Posterior cingulate gyrus (tissue), 11 donors: Measurements from ENCODE around the gene EVPL.

Source experiments
- DNase-seq, 10 donors: peaks; one replicate each; pipeline versions ENCODE4 v3.0.0 to v3.0.0-alpha.2; 2020 to 2021; ENCODE audit warnings: mixed read lengths in 3 of 10
- intact Hi-C: fragments of 100-400 bp; cut with DNase I; formaldehyde crosslinking; loops from one replicate; pipeline ENCODE4 v1.15.1; 2023

EVPL gene

GRCh38 chr17:76003915-76004314 lies 23.2 kb downstream of the EVPL start:
- DNase-seq = no peak
- intact Hi-C loops = loop anchor here (2.0 kb wide), 1 partner anchor 25 kb away; the partner anchor contains the start of genes ACOX1 and TEN1

- DNase-seq = peak in 1 of 10 donors; percentile 76
- intact Hi-C loops = no loop called here
Observed at GRCh38 chr17:76002100-76002499, 25.0 kb downstream of the EVPL start.

- DNase-seq = peak in 1 of 10 donors; percentile 57
- intact Hi-C loops = no loop called here
Observed at GRCh38 chr17:76000755-76001521, 26.2 kb downstream of the EVPL start, which contains the start of gene CDK3. TSS of gene CDK3 (plus strand) at chr17:76000855. CDS start at chr17:76001426, 571 bp downstream.

DNA sequence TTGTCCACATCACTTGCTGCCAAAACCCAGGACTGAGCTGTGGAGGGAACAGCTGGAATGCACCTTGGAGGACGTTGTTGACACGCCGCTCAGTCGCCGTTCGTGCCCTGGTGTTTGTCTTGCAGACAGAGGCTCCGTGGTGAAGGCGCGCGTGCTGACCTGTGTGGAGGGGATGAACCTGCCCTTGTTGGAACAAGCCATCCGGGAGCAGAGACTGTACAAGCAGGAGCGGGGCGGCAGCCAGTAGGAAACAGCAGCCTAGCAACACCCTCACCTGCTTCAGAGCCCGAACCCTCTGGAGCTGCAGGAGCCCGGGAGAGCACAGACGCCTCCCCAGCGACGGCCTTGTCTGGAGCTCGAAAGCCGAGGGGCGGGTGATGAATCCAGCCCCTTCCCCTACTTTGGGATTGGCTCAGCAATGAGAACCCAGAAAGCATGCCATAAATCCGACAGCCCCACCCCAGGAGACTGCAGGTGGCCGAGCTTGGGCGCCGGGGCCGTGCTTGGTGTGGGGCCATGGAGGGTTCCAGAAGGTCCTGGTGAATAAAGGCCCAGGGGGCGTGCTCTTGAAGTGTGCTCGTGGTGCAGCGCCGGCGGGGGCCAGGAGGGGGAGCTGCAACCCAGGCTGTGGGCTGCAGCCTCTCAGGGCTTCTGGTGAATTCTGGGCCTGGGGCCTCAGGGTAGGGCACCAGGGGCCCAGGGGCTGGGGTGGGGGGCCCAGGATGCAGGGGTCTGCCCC lies 26.9 kb downstream of the EVPL start:
- intact Hi-C loops = no loop called here
- DNase-seq = peak in 4 of 10 donors; percentile 22 to 89 (median 54)

GRCh38 chr17:75998327-75998795 lies 28.7 kb downstream of the EVPL start:
- peak in 2 of 10 donors; percentile 39 to 67 for DNase-seq
- intact Hi-C loops = no loop called here

DNA sequence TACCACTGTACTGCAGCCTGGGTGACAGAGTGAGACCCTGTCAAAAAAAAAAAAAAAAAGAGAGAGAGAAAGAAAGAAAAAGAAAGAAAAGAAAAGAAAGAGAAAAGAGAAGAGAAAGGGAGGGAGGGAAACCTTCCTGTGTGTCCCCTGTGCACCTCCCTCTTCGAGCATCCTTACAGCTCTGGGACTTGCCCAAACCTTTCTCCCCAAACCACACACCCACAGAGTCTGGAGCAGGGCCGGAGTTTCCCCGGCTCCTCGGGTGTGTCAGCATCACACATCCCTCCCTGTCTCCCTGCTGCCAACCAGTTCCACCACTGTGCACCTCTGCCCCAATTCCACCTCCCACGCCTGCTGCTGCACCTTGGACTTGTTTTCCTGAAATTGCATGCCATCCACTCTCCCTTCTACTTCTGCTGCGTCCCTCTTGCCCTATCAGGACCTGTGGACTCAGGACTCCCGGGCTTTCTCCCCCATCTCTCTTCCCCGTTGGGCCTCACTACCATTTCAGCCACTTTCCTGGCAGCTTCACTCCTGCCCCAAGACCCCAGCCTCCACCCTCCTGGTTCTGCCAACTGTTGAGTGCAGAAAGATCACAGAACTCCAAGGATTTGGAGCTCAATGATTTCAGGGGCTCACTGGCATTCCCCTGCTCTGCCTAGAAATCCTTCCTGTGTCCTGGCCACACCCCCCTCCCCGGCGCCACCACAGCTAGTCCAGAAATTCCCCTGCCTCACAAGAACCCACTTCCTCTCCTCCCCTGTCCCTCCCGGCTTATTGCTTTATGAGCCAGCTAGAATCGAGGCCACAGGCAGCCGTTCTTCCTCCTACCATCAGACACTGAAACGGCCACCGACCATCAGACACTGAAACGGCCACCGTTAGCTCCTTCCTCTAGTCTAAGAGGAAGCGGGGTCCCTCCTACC lies 30.2 kb downstream of the EVPL start:
- peak in 3 of 10 donors; percentile 74 to 83 (median 82) for DNase-seq
- intact Hi-C loops = no loop called here

- DNase-seq = peak in 3 of 10 donors; percentile 24 to 39 (median 36)
- intact Hi-C loops = no loop called here
Observed at GRCh38 chr17:75995385-75995925, 31.7 kb downstream of the EVPL start.

DNA sequence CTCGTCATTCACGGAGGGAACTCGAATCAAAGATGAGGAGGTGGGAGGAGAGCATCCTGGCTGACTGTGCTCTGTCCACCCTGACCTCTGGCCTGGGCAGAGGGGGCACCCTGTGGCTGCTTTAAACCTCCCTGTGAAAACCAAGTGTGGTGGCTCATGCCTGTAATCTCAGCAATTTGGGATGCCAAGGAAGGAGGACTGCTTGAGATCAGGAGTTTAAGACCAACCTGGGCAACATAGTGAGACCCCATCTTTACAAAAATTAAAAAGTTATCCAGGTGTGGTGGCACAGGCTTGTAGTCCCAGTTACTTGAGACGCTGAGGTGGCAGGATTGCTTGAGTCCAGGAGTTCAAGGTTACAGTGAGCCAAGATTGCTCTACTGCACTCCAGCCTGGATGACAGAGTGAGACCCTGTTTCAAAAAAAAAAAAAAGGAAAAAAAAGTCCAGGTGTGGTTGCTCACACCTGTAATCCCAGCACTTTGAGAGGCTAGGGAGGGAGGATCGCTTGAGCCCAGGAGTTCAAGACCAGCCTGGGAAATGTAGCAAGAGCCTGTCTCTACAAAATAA lies 32.2 kb downstream of the EVPL start:
- DNase-seq = peak in 3 of 10 donors; percentile 6 to 44 (median 29)
- intact Hi-C loops = no loop called here

DNA sequence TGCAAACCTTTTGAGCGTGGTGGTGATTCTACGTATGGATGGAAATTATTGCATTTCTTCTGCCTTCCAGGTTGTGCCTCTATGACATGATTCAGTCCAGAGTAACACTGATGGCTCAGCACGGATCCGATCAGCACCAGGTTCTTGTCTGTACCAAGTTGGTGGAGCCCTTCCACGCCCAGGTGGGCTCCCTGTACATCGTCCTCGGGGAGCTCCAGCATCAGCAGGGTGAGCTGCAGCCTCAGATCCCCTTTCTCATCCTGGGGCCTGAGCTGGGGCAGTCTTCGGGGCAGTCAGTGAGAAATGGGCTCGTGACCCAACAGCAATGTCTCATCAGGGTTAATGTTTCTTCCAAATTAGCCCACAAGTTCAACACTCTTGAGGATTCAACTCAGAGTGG lies 35.7 kb downstream of the EVPL start:
- intact Hi-C loops = no loop called here
- peak in 3 of 10 donors; percentile 28 to 40 (median 35) for DNase-seq

GRCh38 chr17:75987041-75987440 lies 40.1 kb downstream of the EVPL start:
- DNase-seq = peak in 1 of 10 donors; percentile 8
- intact Hi-C loops = no loop called here

- intact Hi-C loops = no loop called here
- no peak for DNase-seq
Observed at GRCh38 chr17:75985986-75986385, 41.1 kb downstream of the EVPL start.

- intact Hi-C loops = no loop called here
- peak in 2 of 10 donors; percentile 60 to 77 for DNase-seq
Observed at GRCh38 chr17:75983501-75984181, 43.5 kb downstream of the EVPL start.

GRCh38 chr17:75981019-75981615 lies 46.0 kb downstream of the EVPL start:
- intact Hi-C loops = no loop called here
- DNase-seq = peak in 1 of 10 donors; percentile 43

GRCh38 chr17:75980188-75981018 lies 46.7 kb downstream of the EVPL start:
- intact Hi-C loops = no loop called here
- DNase-seq = peak in 1 of 10 donors; percentile 59

GRCh38 chr17:75979705-75980187 lies 47.4 kb downstream of the EVPL start:
- DNase-seq = peak in 1 of 10 donors; percentile 80
- intact Hi-C loops = loop anchor here (1.0 to 2.0 kb wide), 2 partner anchors 25 to 38 kb away; partner anchors contain the start of gene FBF1

DNA sequence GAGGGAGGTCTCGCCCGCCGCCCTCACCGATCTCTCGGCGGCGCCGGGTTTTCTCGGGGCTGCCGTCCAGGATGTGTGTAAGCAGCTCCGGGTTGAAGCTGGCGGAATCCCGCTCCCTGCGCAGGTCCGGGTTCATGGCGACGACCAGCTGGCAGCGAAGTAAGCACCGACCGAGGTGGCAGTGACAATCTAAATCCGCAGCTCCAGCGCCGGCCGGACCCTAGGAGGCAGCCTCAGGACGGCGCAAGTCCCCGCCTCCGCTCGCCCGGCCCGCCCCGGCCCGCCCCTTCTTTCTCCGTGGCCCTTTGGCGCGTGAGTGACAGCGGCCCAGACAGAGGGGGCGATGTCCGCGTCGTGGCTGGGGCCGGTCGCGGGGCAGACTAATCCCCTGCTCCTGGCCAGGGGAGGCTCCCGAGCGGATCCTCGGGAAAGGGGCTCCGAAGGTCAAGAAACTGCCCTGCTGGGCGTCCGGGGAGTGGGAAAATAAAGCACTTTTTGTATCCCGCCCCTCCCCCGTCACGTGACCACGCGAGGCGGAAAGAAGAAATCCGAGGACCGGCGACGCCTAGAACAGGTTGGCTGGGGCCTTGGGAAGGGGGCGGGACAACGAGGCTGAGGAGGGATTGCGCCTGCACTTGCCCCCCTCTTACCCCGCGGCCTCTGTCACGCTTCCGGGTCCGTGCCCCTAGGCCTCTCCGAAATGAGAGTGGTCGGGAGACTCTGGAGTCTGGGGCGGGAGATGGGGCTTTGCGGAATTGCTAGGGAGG lies 48.0 kb downstream of the EVPL start, which contains the start of the genes ACOX1 and TEN1:
ACOX1 (minus strand) TSS at position 229 of the 767 bp plus-strand sequence; CDS start at position 136, 93 bp downstream.
TEN1 (plus strand) TSS at position 303 of the 767 bp plus-strand sequence. CDS start 6,953 bp downstream, outside the sequence.
- intact Hi-C loops = loop anchor here (1.0 to 2.0 kb wide), 2 partner anchors 26 to 38 kb away; partner anchors contain the start of gene FBF1
- peak; percentile 96 to 99 (median 97) for DNase-seq
